ENCODE measurements around the gene YPEL1. TPM values are rescaled to one million over a fixed set of nuclear protein-coding genes. Genes with fewer than 3 reads are reported as not detected.

Gene YPEL1
- total RNA-seq, 1 experiment from 2014 or later = 3.1 TPM

GRCh38 chr22:21697021-21697771 lies 38.4 kb downstream of the YPEL1 start:
- DNase-seq (ENCODE audit: low read depth, low spot score) = no peak
- BruUV-seq (replicated peaks) = no TSS peak
- Histone ChIP-seq H3K27me3 (ENCODE audit: insufficient read depth, low read length) (no peaks in the 10 kb centered on the region), H3K9me2 (ENCODE audit: insufficient read depth) (no peaks in the 10 kb centered on the region), H3K79me2 (ENCODE audit: insufficient read depth, low read length) (no peaks in the 10 kb centered on the region), H3K4me1 (ENCODE audit: control insufficient read depth in 1 of 2, insufficient read depth in 2 of 2, low read length in 2 of 2) (no peaks in the 10 kb centered on the region), H3K4me2 (ENCODE audit: low read length) (no peak overlapping the region), H4K20me1 (ENCODE audit: insufficient read depth) (no peaks in the 10 kb centered on the region), H2AFZ (ENCODE audit: low read depth, low read length, poor library complexity, severe bottlenecking) (no peak overlapping the region), H3K9me3 (ENCODE audit: control insufficient read depth in 1 of 2, insufficient read depth in 1 of 2, low read depth in 1 of 2, low read length in 2 of 2) (no peaks in the 10 kb centered on the region), H3K9ac (ENCODE audit: low read length) (no peak overlapping the region), H3K27ac (ENCODE audit: low read depth, low read length) (no peak overlapping the region), H3K36me3 (ENCODE audit: control insufficient read depth in 1 of 2, insufficient read depth in 2 of 2, low read length in 2 of 2) (peaks cover 6 to 8% of the 10 kb centered on the region in 2 experiments; a peak in 2 of 4 replicates), H3K4me3 (replicated peaks in 1 of 2; ENCODE audit: low read depth in 1 of 2, low read length in 2 of 2) (no peak overlapping the region)
- ChIA-PET RAD21 (ENCODE audit: low non-redundant PET in 1 of 2, low total read pairs in 2 of 2, uncharacterized antibody in 2 of 2, unreplicated experiment in 2 of 2) (no interaction called here), CTCF (no interaction called here), POLR2A (no interaction called here)
- TF ChIP-seq ZFX (IDR thresholded peaks at IDR 0.05) (no peak), MAX (IDR thresholded peaks at IDR 0.05) (no peak), YY1 (IDR thresholded peaks at IDR 0.05; ENCODE audit: extremely low read depth, insufficient replicate concordance, low read depth, low read length) (no peak), CEBPB (IDR thresholded peaks at IDR 0.05; ENCODE audit: low read depth) (no peak), POLR2A (IDR thresholded peaks at IDR 0.05; ENCODE audit: borderline replicate concordance, extremely low read depth, insufficient read depth, insufficient read length) (no peak), SP1 (IDR thresholded peaks at IDR 0.05; ENCODE audit: low read depth) (no peak), RAD21 (IDR thresholded peaks at IDR 0.05; ENCODE audit: low read depth) (no peak), CTCF (IDR thresholded peaks at IDR 0.05 in 2 of 3, conservative IDR thresholded peaks at IDR 0.05 in 1 of 3; ENCODE audit: borderline replicate concordance in 1 of 3, insufficient read depth in 1 of 3, low read depth in 2 of 3, low read length in 2 of 3) (no peak), ATF3 (IDR thresholded peaks at IDR 0.05) (no peak), REST (IDR thresholded peaks at IDR 0.05; ENCODE audit: low read depth) (no peak), ZBTB33 (IDR thresholded peaks at IDR 0.05; ENCODE audit: extremely low read depth, insufficient replicate concordance, low read length) (no peak), EZH2 (IDR thresholded peaks at IDR 0.05) (no peak), SIN3A (IDR thresholded peaks at IDR 0.05; ENCODE audit: low read depth) (no peak), TCF7L2 (IDR thresholded peaks at IDR 0.05; ENCODE audit: borderline replicate concordance, extremely low read depth, insufficient read depth, insufficient read length) (no peak), CBX3 (IDR thresholded peaks at IDR 0.05; ENCODE audit: low read depth) (no peak), JUND (IDR thresholded peaks at IDR 0.05) (no peak)
- no peak for ATAC-seq
- intact Hi-C loops (cut with micrococcal nuclease) = no loop called here
